Body of pancreas (tissue), 4 donors: ENCODE results near the gene ZNF766. TPM values are rescaled to one million over a fixed set of nuclear protein-coding genes. Genes with fewer than 3 reads are reported as not detected.
"Not testable (repeated sequence)": the region's sequence is repeated elsewhere in the genome, so short reads cannot be mapped to it uniquely, and the experiment has no call there.

Source experiments
- ATAC-seq: fragments of 150-250 bp; one replicate; pipeline ENCODE4 v1.9.1; 2016
- DNase-seq, 4 donors: peaks; one replicate each; pipeline ENCODE4 v3.0.0-alpha.2; 2019
- H3K27ac ChIP-seq, 4 donors: fragments of 200-600 bp; sonication (generic); 1 replicate in 3 of 4; 2 replicates in 1 of 4; pipeline versions ENCODE4 v1.5.1 to v1.6.1; 2016 to 2019; ENCODE audit warnings: mild to moderate bottlenecking in 1 of 4, mixed read lengths in 1 of 4, moderate library complexity in 1 of 4
- H3K27me3 ChIP-seq, 2 donors: fragments of 200-600 bp; sonication (generic); one replicate each; pipeline ENCODE4 v1.6.0; 2016; ENCODE audit warnings: mild to moderate bottlenecking in 1 of 2
- H3K36me3 ChIP-seq, 2 donors: fragments of 200-600 bp; sonication (generic); replicated peaks in 1 of 2; 2 replicates each; pipeline ENCODE4 v1.5.1; 2016; ENCODE audit warnings: low read depth in 2 of 2; ENCODE audit not compliant: insufficient read depth in 1 of 2
- H3K4me1 ChIP-seq: fragments of 200-600 bp; sonication (generic); one replicate; pipeline ENCODE4 v1.6.0; 2016
- H3K4me3 ChIP-seq, 2 donors: fragments of 200-600 bp; sonication (generic); 1 replicate in 1 of 2; 2 replicates in 1 of 2; pipeline ENCODE4 v1.5.1; 2016 to 2019
- H3K9me3 ChIP-seq, 3 donors: fragments of 200-600 bp; sonication (generic); 1 replicate in 2 of 3; 2 replicates in 1 of 3; pipeline ENCODE4 v1.5.1; 2016
- POLR2A ChIP-seq, 3 donors: fragments of 450-650 bp; IDR thresholded peaks; one replicate each; pipeline ENCODE4 v1.6.1; 2016; ENCODE audit warnings: antibody characterized with exemption in 3 of 3, mild to moderate bottlenecking in 2 of 3
- WGBS, 2 donors: methylation state at CpG; one replicate each; pipeline ENCODE4 v1.1.5; 2017; 5-methylcytosine and 5-hydroxymethylcytosine counted together
- intact Hi-C: fragments of 100-400 bp; cut with DNase I; formaldehyde crosslinking; loops from one replicate; pipeline ENCODE4 v1.15.1; 2023
- total RNA-seq, 2 donors: library from RNA; depleted of rRNA; stranded (reverse); fragments of >200 nt; gene quantifications; one replicate each; pipeline ENCODE4 v1.1.0, GENCODE V29; 2016
- TF ChIP-seq, protein P1 (sequence below), 7 experiments: fragments of 450-650 bp in 4 of 7; fragments of 200-600 bp in 3 of 7; sonication (generic) in 3 of 7; IDR thresholded peaks; one replicate each; pipeline ENCODE4 v1.5.1; 2016 to 2019; ENCODE audit warnings: antibody characterized with exemption in 7 of 7

ZNF766 gene
- total RNA-seq, 2 donors from 2014 or later, result 2.0 to 4.9 TPM

DNA sequence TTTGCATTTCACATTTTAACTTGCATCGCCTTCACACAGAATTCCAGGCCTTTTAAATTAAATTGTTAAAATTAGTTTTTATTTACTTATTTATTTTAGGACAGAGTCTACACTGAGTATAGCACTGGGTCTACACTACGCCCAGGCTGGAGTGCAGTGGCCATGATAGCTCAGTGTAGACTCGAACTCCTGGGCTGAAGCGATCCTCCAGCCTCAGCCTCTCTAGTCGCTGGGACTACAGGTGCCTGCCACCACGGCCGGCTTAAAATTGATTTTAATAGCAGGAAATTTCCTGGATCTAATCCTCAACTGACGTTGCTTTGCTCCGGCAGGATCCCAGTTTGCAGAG is 66.4 kb downstream of the ZNF766 start:
- ATAC-seq, result no peak
- TF ChIP-seq, protein P1, sequence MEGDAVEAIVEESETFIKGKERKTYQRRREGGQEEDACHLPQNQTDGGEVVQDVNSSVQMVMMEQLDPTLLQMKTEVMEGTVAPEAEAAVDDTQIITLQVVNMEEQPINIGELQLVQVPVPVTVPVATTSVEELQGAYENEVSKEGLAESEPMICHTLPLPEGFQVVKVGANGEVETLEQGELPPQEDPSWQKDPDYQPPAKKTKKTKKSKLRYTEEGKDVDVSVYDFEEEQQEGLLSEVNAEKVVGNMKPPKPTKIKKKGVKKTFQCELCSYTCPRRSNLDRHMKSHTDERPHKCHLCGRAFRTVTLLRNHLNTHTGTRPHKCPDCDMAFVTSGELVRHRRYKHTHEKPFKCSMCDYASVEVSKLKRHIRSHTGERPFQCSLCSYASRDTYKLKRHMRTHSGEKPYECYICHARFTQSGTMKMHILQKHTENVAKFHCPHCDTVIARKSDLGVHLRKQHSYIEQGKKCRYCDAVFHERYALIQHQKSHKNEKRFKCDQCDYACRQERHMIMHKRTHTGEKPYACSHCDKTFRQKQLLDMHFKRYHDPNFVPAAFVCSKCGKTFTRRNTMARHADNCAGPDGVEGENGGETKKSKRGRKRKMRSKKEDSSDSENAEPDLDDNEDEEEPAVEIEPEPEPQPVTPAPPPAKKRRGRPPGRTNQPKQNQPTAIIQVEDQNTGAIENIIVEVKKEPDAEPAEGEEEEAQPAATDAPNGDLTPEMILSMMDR (IDR thresholded peaks at IDR 0.05), result no peak
- TF ChIP-seq POLR2A (IDR thresholded peaks at IDR 0.05), result no peak
- WGBS, 2 donors, result 41 to 51% methylated on average over 9 of the region's 9 CpGs

DNA sequence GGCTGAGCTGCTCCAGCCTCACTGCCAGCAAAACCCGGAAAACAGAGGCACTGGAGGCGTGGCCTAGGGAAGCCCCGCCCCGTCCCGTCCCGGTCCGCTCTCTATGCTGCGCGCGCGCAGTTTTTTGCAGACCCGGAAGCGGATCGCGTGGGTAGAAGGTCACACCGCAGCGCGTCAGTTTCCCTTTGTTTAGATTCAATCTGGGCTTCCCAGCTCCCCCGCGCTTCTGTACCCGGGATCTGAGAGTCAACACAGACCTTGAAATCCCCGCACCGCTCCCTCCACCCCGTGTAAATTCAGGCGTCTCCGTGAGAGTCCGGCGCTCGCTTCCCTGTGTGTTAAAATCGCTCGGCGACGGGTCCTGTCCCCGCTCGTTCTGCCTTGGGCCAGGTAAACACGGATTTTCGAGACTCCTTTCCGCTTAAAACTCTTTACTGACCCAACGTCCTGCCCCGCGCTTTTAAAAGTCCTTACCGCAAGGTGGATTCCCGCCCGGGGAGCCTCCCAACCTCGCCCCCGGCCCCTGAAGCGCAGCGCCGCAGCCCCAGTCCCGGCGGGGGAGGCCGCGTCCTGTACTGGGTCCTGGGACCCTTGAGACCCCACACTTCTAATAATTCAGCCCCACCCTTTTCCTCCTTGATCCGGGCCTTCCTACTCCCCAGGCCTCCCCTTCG is 66.9 kb downstream of the ZNF766 start, which contains the start of gene ZNF610:
Gene ZNF610 (plus strand): TSS at position 127 of the 674 bp plus-strand sequence. CDS start 12,930 bp downstream, outside the sequence.
- WGBS, 2 donors, result 1% methylated on average over 25 to 55 of the region's 55 CpGs
- Histone ChIP-seq H3K4me1 (peaks cover 6% of the 10 kb centered on the region), H3K36me3 (no peaks in the 10 kb centered on the region), H3K27ac (peak within 1 kb of the TSS in 3 of 4 donors; percentile 32 to 77 (median 69)), H3K27me3 (no peaks in the 10 kb centered on the region), H3K4me3 (peak within 1 kb of the TSS; percentile 25 to 55), H3K9me3 (peaks cover 0 to 19% (median 0%) of the 10 kb centered on the region in 3 donors)
- peak; percentile 82 to 89 (median 85) for DNase-seq
- intact Hi-C loops, result no loop called here
- ATAC-seq, result peak; percentile 96
- peak; percentile 35 to 77 (median 69) for TF ChIP-seq POLR2A (IDR thresholded peaks at IDR 0.05)
- TF ChIP-seq, protein P1 (IDR thresholded peaks at IDR 0.05), result no peak

More for the DNA sequence above, 66.4 kb downstream of the ZNF766 start:
- peak overlapping the region in 1 of 2 donors; percentile 55 for H3K4me3 ChIP-seq
- no peaks in the 10 kb centered on the region for H3K27me3 ChIP-seq
- no peak for DNase-seq
- peak overlapping the region in 3 of 4 donors; percentile 32 to 77 (median 69) for H3K27ac ChIP-seq
- no peaks in the 10 kb centered on the region for H3K36me3 ChIP-seq
- H3K4me1 ChIP-seq, result peaks cover 6% of the 10 kb centered on the region
- intact Hi-C loops, result no loop called here
- peaks cover 0 to 24% (median 0%) of the 10 kb centered on the region in 3 donors for H3K9me3 ChIP-seq

DNA sequence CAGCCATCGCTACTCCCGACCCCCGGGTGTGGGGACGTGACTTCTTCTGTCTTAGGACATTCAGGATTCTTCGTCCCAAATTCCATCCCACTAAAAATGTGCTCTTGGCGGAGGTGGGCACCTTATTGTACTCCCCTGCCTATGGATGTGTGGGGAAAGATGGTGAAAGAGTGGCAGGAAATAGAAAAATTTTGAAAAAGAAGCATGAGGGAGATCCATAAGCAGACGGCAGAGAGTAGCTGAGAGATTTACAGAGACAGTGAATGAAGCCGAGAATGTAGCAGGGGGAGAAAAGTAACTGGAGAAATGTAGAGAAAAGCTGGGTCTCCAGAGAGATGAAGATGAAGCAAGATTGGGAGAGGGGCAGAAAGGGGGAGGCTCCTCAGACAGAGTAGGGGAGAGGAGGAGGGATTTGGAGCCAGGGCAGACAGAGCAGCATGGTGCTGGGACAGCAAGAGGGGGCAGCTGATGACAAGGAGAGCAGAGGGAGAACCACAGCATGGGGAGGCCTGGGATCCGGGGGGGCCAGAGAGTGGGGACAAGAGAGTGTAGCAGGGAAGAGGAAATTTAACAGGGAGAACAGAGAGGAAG is 67.5 kb downstream of the ZNF766 start:
- H3K4me3 ChIP-seq, result peak overlapping the region; percentile 25 to 55
- peaks cover 6% of the 10 kb centered on the region for H3K4me1 ChIP-seq
- intact Hi-C loops, result no loop called here
- H3K27me3 ChIP-seq, result no peaks in the 10 kb centered on the region
- peaks cover 0 to 12% (median 0%) of the 10 kb centered on the region in 3 donors for H3K9me3 ChIP-seq
- no peak for ATAC-seq
- WGBS, 2 donors, result 3 to 4% methylated on average over 9 of the region's 9 CpGs
- H3K27ac ChIP-seq, result peak overlapping the region in 3 of 4 donors; percentile 32 to 77 (median 69)
- TF ChIP-seq, protein P1 (IDR thresholded peaks at IDR 0.05), result no peak
- no peak for TF ChIP-seq POLR2A (IDR thresholded peaks at IDR 0.05)
- no peak for DNase-seq
- no peaks in the 10 kb centered on the region for H3K36me3 ChIP-seq

DNA sequence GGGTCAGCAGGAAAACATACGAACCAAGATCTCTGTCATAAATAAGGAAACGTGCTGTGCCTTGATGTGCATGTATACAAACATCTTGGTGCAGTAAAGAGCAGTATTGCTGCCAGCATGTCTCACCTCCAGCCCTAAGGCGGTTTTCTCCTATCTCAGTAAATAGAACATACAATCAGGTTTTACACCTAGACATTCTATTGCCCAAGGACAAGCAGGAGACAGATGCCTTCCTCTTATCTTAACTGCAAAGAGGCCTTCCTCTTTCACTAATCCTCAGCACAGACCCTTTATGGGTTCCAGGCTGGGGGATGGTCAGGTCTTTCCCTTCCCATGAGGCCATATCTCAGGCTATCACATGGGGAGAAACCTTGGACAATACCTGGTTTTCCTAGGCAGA is 69.6 kb downstream of the ZNF766 start:
- H3K27me3 ChIP-seq, H3K27ac ChIP-seq, H3K4me1 ChIP-seq, H3K9me3 ChIP-seq, H3K36me3 ChIP-seq, H3K4me3 ChIP-seq, intact Hi-C loops, DNase-seq, ATAC-seq: not testable (repeated sequence)
- WGBS, 2 donors, result 66 to 75% methylated on average over 3 of the region's 3 CpGs

DNA sequence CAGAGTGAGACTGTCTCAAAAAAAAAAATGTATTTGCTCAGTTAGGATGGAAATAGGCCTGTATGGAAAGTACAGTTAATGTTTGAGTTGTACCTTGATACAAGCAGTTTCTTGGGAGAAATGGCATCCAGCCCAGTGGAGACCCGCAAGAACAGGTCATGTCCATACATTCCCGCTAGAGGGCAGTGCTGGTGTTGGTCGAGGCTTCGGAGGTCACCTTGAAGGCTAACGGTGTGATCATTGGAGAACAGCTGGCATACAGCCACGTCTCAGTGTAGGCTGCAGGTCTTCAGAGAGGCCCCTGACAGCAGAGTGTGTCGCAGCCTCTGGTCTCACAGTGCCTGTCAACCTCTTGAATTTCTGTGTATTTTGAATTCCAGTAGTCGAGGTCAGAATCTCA is 74.2 kb downstream of the ZNF766 start:
- 14 to 18% methylated on average over 7 to 8 of the region's 8 CpGs for WGBS, 2 donors
- Histone ChIP-seq H3K27me3 (no peaks in the 10 kb centered on the region), H3K9me3 (no peaks in the 10 kb centered on the region), H3K4me3 (no peak overlapping the region), H3K4me1 (no peaks in the 10 kb centered on the region), H3K36me3 (no peaks in the 10 kb centered on the region), H3K27ac (no peak overlapping the region)
- TF ChIP-seq, protein P1 (IDR thresholded peaks at IDR 0.05), result peak in 5 of 7 experiments; percentile 20 to 41 (median 37)
- no peak for TF ChIP-seq POLR2A (IDR thresholded peaks at IDR 0.05)
- DNase-seq (peak; percentile 32 to 59 (median 49)), ATAC-seq (peak; percentile 48)
- intact Hi-C loops, result no loop called here
